A673 (cell line): Measurements from ENCODE around the gene SMAD4. TPM values are rescaled to one million over a fixed set of nuclear protein-coding genes. Genes with fewer than 3 reads are reported as not detected.
"Not testable (repeated sequence)": the region's sequence is repeated elsewhere in the genome, so short reads cannot be mapped to it uniquely, and the experiment has no call there.

Experiments used
- BruUV-seq: library from RNA; stranded (reverse); fragments of 400-500 nt; replicated peaks from 2 replicates; lab custom pipeline; 2021; lab: Mats Ljungman, UMichigan
- CTCF ChIA-PET: fragments of 300-600 bp; sonication (Branson Sonifier 250); formaldehyde crosslinking; loops from one replicate; lab custom pipeline; 2022; ENCODE audit warnings: antibody characterized with exemption; lab: Charles Lee
- POLR2A ChIA-PET: fragments of 300-600 bp; sonication (Branson Sonifier 250); formaldehyde crosslinking; loops from one replicate; lab custom pipeline; 2022; ENCODE audit warnings: antibody characterized with exemption; ENCODE audit not compliant: low non-redundant PET; lab: Charles Lee
- DNase-seq: peaks from one replicate; pipeline ENCODE4 v3.0.0-alpha.2; 2015; ENCODE audit warnings: low spot score
- H3K27ac ChIP-seq: fragments of 200-600 bp; sonication (generic); 2 replicates; pipeline ENCODE4 v1.5.1; 2016; ENCODE audit warnings: mixed run types, low read depth, mild to moderate bottlenecking, mixed read lengths, antibody characterized with exemption, low read length; ENCODE audit not compliant: poor library complexity, severe bottlenecking
- H3K27me3 ChIP-seq: fragments of 200-600 bp; sonication (generic); replicated peaks from 2 replicates; pipeline ENCODE4 v1.6.1; 2017; ENCODE audit warnings: mixed run types, low read depth, mild to moderate bottlenecking, mixed read lengths, antibody characterized with exemption, low read length; ENCODE audit not compliant: insufficient read depth, poor library complexity
- H3K36me3 ChIP-seq: fragments of 200-600 bp; sonication (generic); 2 replicates; pipeline ENCODE4 v1.6.1; 2016; ENCODE audit warnings: mixed run types, mild to moderate bottlenecking, mixed read lengths, antibody characterized with exemption, low read length; ENCODE audit not compliant: insufficient read depth, poor library complexity, severe bottlenecking
- H3K4me1 ChIP-seq: fragments of 200-600 bp; sonication (generic); 2 replicates; pipeline ENCODE4 v1.6.1; 2017; ENCODE audit warnings: mixed run types, mild to moderate bottlenecking, mixed read lengths, antibody characterized with exemption, low read length; ENCODE audit not compliant: insufficient read depth, poor library complexity, severe bottlenecking
- H3K4me3 ChIP-seq: fragments of 200-600 bp; sonication (generic); 2 replicates; pipeline ENCODE4 v1.5.1; 2016; ENCODE audit warnings: low read depth, mixed run types, mild to moderate bottlenecking, mixed read lengths, low read length; ENCODE audit not compliant: poor library complexity, severe bottlenecking
- H3K9me3 ChIP-seq: fragments of 200-600 bp; sonication (generic); 2 replicates; pipeline ENCODE4 v1.6.1; 2016; ENCODE audit warnings: mixed run types, low read depth, mild to moderate bottlenecking, mixed read lengths, antibody characterized with exemption, low read length; ENCODE audit not compliant: poor library complexity, severe bottlenecking
- EZH2 ChIP-seq: fragments of 200-600 bp; sonication (generic); IDR thresholded peaks from 2 replicates; pipeline ENCODE4 v1.6.1; 2017; ENCODE audit warnings: borderline replicate concordance, low read depth, mild to moderate bottlenecking, mixed read lengths, antibody characterized with exemption, low read length; ENCODE audit not compliant: poor library complexity, severe bottlenecking
- intact Hi-C: fragments of 100-400 bp; cut with micrococcal nuclease; formaldehyde crosslinking; loops from one replicate; pipeline ENCODE4 v1.10.0; 2022; ENCODE audit not compliant: unreplicated experiment
- total RNA-seq: library from RNA; stranded (reverse); gene quantifications from 2 replicates; pipeline ENCODE4 v1.2.3, GENCODE V29; 2021
- TF ChIP-seq, protein P1 (sequence below): fragments of 300-800, 200-600 bp; sonication (generic); conservative IDR thresholded peaks from 2 replicates; pipeline ENCODE4 v1.5.1; 2017; ENCODE audit warnings: low read depth, mild to moderate bottlenecking, antibody characterized with exemption, low read length, moderate library complexity, mixed read lengths

The SMAD4 gene
- total RNA-seq, 1 experiment from 2014 or later, result 120 TPM

DNA sequence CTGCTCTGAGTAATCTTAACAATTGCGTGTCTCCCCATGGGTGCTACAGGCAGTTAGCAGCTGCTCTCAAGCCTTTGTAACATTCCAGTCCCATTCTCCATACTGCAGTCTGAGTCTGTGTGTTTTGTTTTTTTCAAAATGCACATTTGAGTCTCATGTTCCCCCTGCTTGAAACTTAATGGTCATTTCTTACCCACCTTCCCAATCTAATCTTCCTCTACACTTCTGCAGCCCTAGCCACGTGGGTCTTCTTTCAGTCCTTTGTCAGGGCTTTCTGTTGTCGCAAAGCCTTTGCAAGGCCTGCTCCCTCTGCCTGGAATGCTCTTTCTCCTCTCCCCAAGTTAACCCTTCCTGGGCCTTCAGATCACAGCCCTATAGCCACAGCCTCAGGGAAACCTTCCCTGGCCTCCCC is 37.7 kb upstream of the SMAD4 start:
- no peaks in the 10 kb centered on the region for H3K9me3 ChIP-seq
- intact Hi-C loops, result no loop called here
- TF ChIP-seq EZH2, result no peak
- TF ChIP-seq, protein P1, sequence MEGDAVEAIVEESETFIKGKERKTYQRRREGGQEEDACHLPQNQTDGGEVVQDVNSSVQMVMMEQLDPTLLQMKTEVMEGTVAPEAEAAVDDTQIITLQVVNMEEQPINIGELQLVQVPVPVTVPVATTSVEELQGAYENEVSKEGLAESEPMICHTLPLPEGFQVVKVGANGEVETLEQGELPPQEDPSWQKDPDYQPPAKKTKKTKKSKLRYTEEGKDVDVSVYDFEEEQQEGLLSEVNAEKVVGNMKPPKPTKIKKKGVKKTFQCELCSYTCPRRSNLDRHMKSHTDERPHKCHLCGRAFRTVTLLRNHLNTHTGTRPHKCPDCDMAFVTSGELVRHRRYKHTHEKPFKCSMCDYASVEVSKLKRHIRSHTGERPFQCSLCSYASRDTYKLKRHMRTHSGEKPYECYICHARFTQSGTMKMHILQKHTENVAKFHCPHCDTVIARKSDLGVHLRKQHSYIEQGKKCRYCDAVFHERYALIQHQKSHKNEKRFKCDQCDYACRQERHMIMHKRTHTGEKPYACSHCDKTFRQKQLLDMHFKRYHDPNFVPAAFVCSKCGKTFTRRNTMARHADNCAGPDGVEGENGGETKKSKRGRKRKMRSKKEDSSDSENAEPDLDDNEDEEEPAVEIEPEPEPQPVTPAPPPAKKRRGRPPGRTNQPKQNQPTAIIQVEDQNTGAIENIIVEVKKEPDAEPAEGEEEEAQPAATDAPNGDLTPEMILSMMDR, result no peak
- no peak for DNase-seq
- H3K4me3 ChIP-seq, result no peak overlapping the region
- POLR2A ChIA-PET, result no interaction called here
- H3K4me1 ChIP-seq, result no peaks in the 10 kb centered on the region
- no peak overlapping the region for H3K27ac ChIP-seq
- no peaks in the 10 kb centered on the region for H3K36me3 ChIP-seq
- no peaks in the 10 kb centered on the region for H3K27me3 ChIP-seq
- CTCF ChIA-PET, result no interaction called here
- BruUV-seq, result no TSS peak

DNA sequence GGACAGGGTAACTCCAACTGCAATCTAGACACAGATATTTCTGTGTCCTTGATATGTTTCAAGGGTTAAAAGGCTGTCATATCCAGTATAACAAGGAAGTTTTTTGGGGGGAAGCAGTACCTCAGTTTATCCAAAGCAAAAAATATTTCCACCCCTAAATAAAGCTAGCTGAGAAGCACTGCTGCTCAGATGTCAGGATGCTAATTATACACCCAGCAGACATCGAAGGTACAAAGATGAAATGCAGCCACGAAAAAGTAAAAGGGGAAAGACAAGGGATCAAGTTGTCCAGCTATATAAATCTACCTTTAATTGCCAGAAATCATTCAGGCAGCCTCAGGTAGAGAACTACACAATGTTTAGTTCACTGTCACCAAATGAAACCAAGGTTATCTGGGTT is 36.0 kb upstream of the SMAD4 start:
- BruUV-seq, result no TSS peak
- no peak overlapping the region for H3K4me3 ChIP-seq
- TF ChIP-seq, protein P1, result no peak
- TF ChIP-seq EZH2, result no peak
- intact Hi-C loops, result no loop called here
- no peaks in the 10 kb centered on the region for H3K4me1 ChIP-seq
- CTCF ChIA-PET, result no interaction called here
- H3K9me3 ChIP-seq, result no peaks in the 10 kb centered on the region
- H3K36me3 ChIP-seq, result no peaks in the 10 kb centered on the region
- POLR2A ChIA-PET, result no interaction called here
- H3K27ac ChIP-seq, result no peak overlapping the region
- no peaks in the 10 kb centered on the region for H3K27me3 ChIP-seq
- DNase-seq, result no peak

DNA sequence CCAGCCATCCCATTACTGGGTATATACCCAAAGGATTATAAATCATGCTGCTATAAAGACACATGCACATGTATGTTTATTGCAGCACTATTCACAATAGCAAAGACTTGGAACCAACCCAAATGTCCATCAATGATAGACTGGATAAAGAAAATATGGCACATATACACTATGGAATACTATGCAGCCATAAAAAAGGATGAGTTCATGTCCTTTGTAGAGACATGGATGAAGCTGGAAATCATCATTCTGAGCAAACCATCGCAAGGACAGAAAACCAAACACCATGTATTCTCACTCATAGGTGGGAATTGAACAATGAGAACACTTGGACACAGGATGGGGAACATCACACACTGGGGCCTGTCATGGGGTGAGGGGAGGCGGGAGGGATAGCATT is 26.8 kb upstream of the SMAD4 start:
- intact Hi-C loops, POLR2A ChIA-PET, H3K4me1 ChIP-seq, H3K4me3 ChIP-seq, H3K27me3 ChIP-seq, CTCF ChIA-PET, H3K9me3 ChIP-seq, BruUV-seq, H3K36me3 ChIP-seq, H3K27ac ChIP-seq, DNase-seq: not testable (repeated sequence)

DNA sequence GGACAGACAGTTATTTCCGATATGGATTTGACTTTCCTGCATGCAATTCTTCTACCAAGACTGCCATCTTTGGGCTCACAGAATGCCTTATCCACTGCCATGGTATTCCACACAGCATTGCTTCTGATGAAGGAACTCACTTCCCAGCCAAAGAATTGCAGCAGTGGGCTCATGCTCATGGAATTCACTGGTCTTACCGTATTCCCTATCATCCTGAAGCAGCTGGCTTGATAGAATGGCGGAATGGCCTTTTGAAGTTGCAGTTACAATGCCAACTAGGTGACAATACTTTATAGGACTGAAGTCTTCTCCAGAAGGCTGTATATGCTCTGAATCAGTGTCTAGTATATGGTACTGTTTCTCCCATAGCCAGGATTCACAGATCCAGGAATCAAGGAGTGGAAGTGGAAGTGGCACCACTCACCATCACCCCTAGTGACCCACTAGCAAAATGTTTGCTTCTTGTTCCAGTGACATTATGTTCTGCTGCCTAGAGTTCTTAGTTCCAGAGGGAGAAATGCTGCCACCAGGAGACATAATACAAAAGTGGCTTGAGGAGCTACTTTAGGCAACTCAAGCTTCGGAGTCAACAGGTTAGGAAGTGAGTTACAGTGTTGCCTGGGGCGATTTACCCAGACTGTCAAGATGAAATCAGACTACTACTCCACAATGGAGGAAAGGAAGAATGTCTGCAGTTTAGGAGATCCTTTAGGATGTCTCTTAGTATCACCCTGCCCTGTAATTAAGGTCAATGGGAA is 23.8 kb upstream of the SMAD4 start:
- POLR2A ChIA-PET, result no interaction called here
- no peak overlapping the region for H3K27ac ChIP-seq
- no peaks in the 10 kb centered on the region for H3K9me3 ChIP-seq
- no peaks in the 10 kb centered on the region for H3K27me3 ChIP-seq
- H3K4me3 ChIP-seq, result no peak overlapping the region
- CTCF ChIA-PET, result no interaction called here
- TF ChIP-seq, protein P1, result no peak
- no peak for TF ChIP-seq EZH2
- no peak for DNase-seq
- H3K36me3 ChIP-seq, result no peaks in the 10 kb centered on the region
- intact Hi-C loops, result no loop called here
- H3K4me1 ChIP-seq, result no peaks in the 10 kb centered on the region
- no TSS peak for BruUV-seq
